Fibroblast of pulmonary artery (primary cell): Measurements from ENCODE around the gene PDZD2.

ENCODE experiments used
- DNase-seq: peaks from one replicate; pipeline ENCODE4 v3.0.0-alpha.2; 2010; ENCODE audit warnings: low read depth
- H3K4me3 ChIP-seq: replicated peaks from 2 replicates; pipeline ENCODE4 v1.5.1; 2011; ENCODE audit warnings: low read depth, mild to moderate bottlenecking, control low read depth, low read length, moderate library complexity
- TF ChIP-seq, protein P1 (sequence below): IDR thresholded peaks from 2 replicates; pipeline ENCODE4 v1.5.1; 2011; ENCODE audit warnings: mild to moderate bottlenecking, control low read depth, low read length, inconsistent platforms; ENCODE audit errors: missing control alignments

PDZD2 gene

DNA sequence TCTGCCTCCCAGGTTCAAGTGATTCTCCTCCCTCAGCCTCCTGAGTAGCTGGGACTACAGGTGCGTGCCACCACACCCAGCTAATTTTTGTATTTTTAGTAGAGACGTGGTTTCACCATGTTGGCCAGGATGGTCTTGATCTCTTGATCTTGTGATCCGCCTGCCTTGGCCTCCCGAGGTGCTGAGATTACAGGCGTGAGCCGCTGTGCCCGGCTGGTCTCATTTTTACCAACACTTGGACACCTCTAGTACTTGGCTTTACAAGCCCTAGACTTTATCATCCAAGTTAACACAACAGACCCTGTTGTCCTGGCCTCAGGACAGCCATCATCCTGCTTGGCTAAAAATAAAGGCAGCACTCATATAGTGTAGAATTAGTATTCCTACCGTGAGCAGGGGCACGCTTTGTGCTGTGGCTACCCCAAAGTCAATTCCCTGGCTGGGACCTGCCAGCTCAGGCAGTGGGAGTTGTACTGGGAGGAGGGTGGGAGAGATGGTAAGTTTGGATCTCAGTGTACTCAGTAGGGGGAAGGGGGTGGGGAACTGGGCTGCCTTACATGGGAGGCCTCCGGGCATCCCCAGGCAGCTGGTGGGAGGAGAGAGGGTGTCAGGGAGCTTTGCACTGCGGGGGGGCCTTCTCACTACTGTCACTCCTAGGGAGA is 6.6 kb downstream of the PDZD2 start:
- H3K4me3 ChIP-seq = no peak overlapping the region
- no peak for DNase-seq
- TF ChIP-seq, protein P1, sequence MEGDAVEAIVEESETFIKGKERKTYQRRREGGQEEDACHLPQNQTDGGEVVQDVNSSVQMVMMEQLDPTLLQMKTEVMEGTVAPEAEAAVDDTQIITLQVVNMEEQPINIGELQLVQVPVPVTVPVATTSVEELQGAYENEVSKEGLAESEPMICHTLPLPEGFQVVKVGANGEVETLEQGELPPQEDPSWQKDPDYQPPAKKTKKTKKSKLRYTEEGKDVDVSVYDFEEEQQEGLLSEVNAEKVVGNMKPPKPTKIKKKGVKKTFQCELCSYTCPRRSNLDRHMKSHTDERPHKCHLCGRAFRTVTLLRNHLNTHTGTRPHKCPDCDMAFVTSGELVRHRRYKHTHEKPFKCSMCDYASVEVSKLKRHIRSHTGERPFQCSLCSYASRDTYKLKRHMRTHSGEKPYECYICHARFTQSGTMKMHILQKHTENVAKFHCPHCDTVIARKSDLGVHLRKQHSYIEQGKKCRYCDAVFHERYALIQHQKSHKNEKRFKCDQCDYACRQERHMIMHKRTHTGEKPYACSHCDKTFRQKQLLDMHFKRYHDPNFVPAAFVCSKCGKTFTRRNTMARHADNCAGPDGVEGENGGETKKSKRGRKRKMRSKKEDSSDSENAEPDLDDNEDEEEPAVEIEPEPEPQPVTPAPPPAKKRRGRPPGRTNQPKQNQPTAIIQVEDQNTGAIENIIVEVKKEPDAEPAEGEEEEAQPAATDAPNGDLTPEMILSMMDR = no peak

DNA sequence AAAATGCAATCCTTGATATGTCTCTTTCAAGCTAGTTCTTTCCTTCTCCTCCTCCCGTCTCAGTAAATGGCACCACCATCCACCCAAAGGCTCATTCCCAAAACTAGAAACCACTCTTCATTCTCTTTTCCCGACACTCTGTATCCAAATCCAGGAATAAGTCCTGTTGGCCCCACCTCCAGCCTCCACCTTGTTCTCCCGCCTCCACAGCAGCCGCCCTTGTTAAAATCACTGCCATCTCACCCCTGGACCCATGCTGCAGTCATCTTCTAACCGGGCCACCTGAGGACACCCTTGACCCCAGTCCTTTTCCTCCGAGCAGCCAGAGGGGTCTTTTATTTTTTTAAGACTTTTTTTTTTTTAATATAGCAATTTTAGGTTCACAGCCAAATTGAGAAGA is 9.4 kb downstream of the PDZD2 start:
- TF ChIP-seq, protein P1 = no peak
- no peak for DNase-seq
- H3K4me3 ChIP-seq = no peak overlapping the region

DNA sequence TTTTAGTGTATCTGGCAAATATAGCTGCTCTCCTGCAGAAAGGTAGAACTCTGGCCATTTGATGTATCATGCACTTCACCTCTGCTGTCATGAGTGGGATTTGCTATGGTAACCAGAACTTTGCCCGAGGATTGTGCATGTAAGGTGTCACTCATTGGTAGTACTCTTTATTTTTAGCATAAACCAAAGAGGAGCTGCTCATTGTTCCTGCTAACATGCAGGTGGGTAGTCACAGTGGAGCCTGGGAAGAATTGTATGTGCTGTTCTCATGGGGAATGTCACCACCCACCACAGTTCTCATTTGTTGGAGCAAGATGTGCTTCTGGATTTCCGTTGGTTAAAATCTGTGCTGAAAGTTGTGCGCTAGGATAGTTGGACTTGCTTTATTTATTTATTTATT is 12.3 kb downstream of the PDZD2 start:
- TF ChIP-seq, protein P1 = no peak
- no peak overlapping the region for H3K4me3 ChIP-seq
- DNase-seq = no peak

DNA sequence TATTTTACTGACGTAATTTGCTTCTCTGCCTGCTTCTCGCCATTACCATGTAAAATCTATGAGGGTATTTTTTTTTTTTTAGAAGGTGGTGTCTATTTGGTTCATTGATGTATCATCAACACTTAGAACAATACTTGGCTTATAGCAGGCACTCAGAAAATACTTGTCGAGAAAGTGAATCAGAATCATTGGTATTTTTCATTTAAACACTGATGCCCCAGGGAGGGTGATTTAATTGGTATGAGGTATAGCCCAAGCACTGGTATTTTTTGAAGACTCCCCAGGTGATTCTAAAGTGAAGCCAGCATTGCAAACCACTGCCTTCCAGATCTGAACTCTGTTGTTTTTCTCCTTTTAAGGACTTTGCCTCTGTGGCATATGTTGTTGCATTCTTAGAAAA is 16.6 kb downstream of the PDZD2 start:
- H3K4me3 ChIP-seq = no peak overlapping the region
- TF ChIP-seq, protein P1 = no peak
- DNase-seq = no peak

DNA sequence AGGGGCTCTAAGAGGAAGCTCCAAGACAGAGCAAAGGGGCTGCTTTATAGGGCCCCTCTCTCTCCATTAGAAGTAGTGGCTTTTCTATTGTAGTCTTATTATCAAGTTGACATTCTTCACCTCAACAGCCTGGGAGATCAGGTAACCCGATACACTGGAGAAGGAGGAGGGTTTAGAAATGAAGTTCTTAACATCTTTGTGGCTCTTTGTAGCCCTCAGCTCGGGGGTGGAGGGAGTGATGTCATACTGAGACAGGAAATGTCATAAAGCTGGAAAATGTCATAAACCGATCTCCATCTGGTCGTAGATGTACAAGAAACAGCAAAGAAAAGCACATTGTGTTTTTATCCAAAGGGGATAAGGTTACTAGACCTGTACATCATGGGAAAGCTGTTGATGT is 17.9 kb downstream of the PDZD2 start:
- no peak for DNase-seq
- TF ChIP-seq, protein P1 = no peak
- no peak overlapping the region for H3K4me3 ChIP-seq

DNA sequence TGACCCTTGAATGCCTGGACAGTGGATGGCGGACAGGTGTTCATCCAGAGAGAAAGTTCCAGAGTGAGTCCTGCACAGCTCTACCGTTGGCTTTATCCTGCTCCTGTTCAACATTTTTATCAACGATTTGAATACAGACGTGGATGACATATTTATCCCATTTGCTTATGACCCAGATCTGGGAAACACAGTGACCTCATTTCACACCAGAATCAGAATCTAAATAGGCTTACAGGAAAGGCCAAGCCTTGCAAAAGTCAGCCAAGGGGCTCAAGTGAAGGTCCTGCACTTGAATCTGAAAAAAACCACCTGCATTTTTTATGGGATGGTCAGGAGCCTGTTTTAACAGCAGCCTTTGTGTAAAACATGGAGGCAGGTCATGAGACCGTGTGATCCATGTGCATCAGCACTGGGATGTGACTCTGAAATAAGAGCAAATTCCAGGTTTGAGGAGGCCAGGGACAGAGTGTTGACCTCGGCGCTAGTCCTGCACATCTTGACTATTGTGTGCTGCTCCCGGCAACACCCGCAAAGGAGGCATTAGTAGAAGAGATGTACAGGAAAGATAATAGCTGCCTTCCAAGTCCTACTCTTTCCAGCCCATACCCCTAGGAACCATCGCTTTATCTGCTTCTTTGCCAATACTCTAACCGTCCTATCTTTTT is 18.5 kb downstream of the PDZD2 start:
- no peak overlapping the region for H3K4me3 ChIP-seq
- no peak for DNase-seq
- TF ChIP-seq, protein P1 = no peak

DNA sequence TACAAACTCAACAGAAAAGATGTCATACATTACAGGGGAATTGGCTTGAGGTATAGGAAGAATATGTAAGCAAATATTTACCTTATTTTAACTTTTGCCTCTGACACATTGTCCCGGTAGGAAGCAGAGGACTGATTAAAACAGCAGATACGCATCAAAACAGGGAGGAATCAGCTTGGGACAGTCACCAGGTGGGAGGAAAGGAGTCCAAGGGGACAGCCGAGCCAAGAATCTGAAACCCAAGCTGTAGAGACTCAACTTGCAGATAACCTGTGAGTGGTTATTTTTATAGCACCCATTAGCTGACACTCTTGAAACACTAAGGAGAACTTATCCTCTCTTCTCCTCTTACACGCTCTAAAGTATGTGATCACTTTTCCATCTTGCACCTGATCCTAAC is 22.3 kb downstream of the PDZD2 start:
- H3K4me3 ChIP-seq = no peak overlapping the region
- no peak for DNase-seq
- TF ChIP-seq, protein P1 = no peak
